ENCODE data around the gene SYN1. TPM values are rescaled to one million over a fixed set of nuclear protein-coding genes. Genes with fewer than 3 reads are reported as not detected.
A peak's percentile ranks its signal among the peaks of the same experiment; 100 is the strongest.

Gene SYN1
- total and polyA plus RNA-seq, 8 donors, result 0.45 to 1.7 (median 1.5) TPM; not detected in 5

GRCh38 chrX:47568656-47569295 is 50.9 kb downstream of the SYN1 start:
- Histone ChIP-seq H3K4me1 (peaks cover 0 to 16% (median 4%) of the 10 kb centered on the region in 4 donors), H3K27ac (no peak overlapping the region), H3K9me3 (no peaks in the 10 kb centered on the region), H3K4me3 (no peak overlapping the region), H3K36me3 (peaks cover 17 to 81% (median 78%) of the 10 kb centered on the region in 4 donors), H3K27me3 (no peaks in the 10 kb centered on the region)
- DNase-seq, result no peak
- WGBS, 5 donors, result 84 to 97% (median 93%) methylated on average over 3 to 13 of the region's 13 CpGs
- TF ChIP-seq POLR2AphosphoS5 (IDR thresholded peaks at IDR 0.05) (no peak), CTCF (IDR thresholded peaks at IDR 0.05) (peak in 3 of 7 experiments; percentile 12 to 38 (median 14))
- intact Hi-C loops (cut with DNase I; ENCODE audit: low total_unique reads), result no loop called here

GRCh38 chrX:47566841-47567240 is 52.8 kb downstream of the SYN1 start:
- H3K9me3 ChIP-seq, result no peaks in the 10 kb centered on the region

GRCh38 chrX:47564438-47565085 is 55.1 kb downstream of the SYN1 start:
- 70 to 81% (median 77%) methylated on average over 5 to 12 of the region's 12 CpGs for WGBS, 5 donors
- H3K27ac ChIP-seq, result no peak overlapping the region
- H3K4me3 ChIP-seq, result no peak overlapping the region
- intact Hi-C loops (cut with DNase I; ENCODE audit: low total_unique reads), result no loop called here
- no peaks in the 10 kb centered on the region for H3K9me3 ChIP-seq
- no peak for TF ChIP-seq POLR2AphosphoS5 (IDR thresholded peaks at IDR 0.05)
- TF ChIP-seq POLR2A (IDR thresholded peaks at IDR 0.05), result no peak
- no peak for TF ChIP-seq CTCF (IDR thresholded peaks at IDR 0.05)
- TF ChIP-seq EP300 (IDR thresholded peaks at IDR 0.05), result no peak
- no peaks in the 10 kb centered on the region for H3K27me3 ChIP-seq
- peaks cover 0 to 37% (median 24%) of the 10 kb centered on the region in 4 donors for H3K4me1 ChIP-seq
- H3K36me3 ChIP-seq, result peaks cover 10 to 65% (median 63%) of the 10 kb centered on the region in 4 donors
- no peak for DNase-seq

More at GRCh38 chrX:47566841-47567240, 52.8 kb downstream of the SYN1 start:
- Histone ChIP-seq H3K27ac (no peak overlapping the region), H3K36me3 (peaks cover 17 to 87% (median 86%) of the 10 kb centered on the region in 4 donors), H3K4me3 (no peak overlapping the region), H3K27me3 (no peaks in the 10 kb centered on the region), H3K4me1 (peaks cover 0 to 23% (median 17%) of the 10 kb centered on the region in 4 donors)
- 87 to 90% (median 89%) methylated on average over 9 to 11 of the region's 11 CpGs for WGBS, 5 donors
- no peak for TF ChIP-seq POLR2A (IDR thresholded peaks at IDR 0.05)
- no peak for TF ChIP-seq POLR2AphosphoS5 (IDR thresholded peaks at IDR 0.05)
- no peak for TF ChIP-seq CTCF (IDR thresholded peaks at IDR 0.05)
- no peak for TF ChIP-seq EP300 (IDR thresholded peaks at IDR 0.05)
- DNase-seq, result no peak
- intact Hi-C loops (cut with DNase I; ENCODE audit: low total_unique reads), result no loop called here

- Histone ChIP-seq H3K27ac (no peak overlapping the region), H3K36me3 (peaks cover 3 to 58% (median 56%) of the 10 kb centered on the region in 4 donors), H3K27me3 (no peaks in the 10 kb centered on the region), H3K4me3 (no peak overlapping the region), H3K4me1 (peaks cover 0 to 40% (median 26%) of the 10 kb centered on the region in 4 donors), H3K9me3 (no peaks in the 10 kb centered on the region)
- no peak for TF ChIP-seq CTCF (IDR thresholded peaks at IDR 0.05)
- TF ChIP-seq EP300 (IDR thresholded peaks at IDR 0.05), result no peak
- no peak for TF ChIP-seq POLR2A (IDR thresholded peaks at IDR 0.05)
- no peak for TF ChIP-seq POLR2AphosphoS5 (IDR thresholded peaks at IDR 0.05)
- DNase-seq, result no peak
- 76 to 85% (median 82%) methylated on average over 8 of the region's 8 CpGs for WGBS, 5 donors
- intact Hi-C loops (cut with DNase I; ENCODE audit: low total_unique reads), result no loop called here
Observed at GRCh38 chrX:47563801-47564315, 55.8 kb downstream of the SYN1 start.
